Astrocyte (in vitro differentiated cells and primary cell): Measurements from ENCODE around the gene TMC2.

Experiments
- CTCF ChIP-seq: IDR thresholded peaks from 2 replicates; pipeline ENCODE4 v1.5.1; 2011; ENCODE audit warnings: low read depth, mild to moderate bottlenecking, inconsistent platforms, low read length, moderate library complexity; ENCODE audit not compliant: insufficient read depth
- EZH2 ChIP-seq: IDR thresholded peaks from 2 replicates; pipeline ENCODE4 v1.6.1; 2012; ENCODE audit warnings: mild to moderate bottlenecking, low read length, inconsistent platforms; ENCODE audit not compliant: insufficient read depth

- no peak for TF ChIP-seq CTCF
- TF ChIP-seq EZH2, result no peak
Measured at GRCh38 chr20:2671977-2672376, 135.6 kb downstream of the TMC2 start.
